Activated T-cell treated with anti-CD3 and anti-CD28 coated beads, Interleukin-2, amount 50 U/mL, for 4 hours (primary cell): Measurements from ENCODE around the gene PLIN4. TPM values are rescaled to one million over a fixed set of nuclear protein-coding genes. Genes with fewer than 3 reads are reported as not detected.
A peak's percentile ranks its signal among the peaks of the same experiment; 100 is the strongest.

Experiments used
- ATAC-seq, 2 donors: fragments of 200-7000 bp; cut with Tn5 transposase; one replicate each; pipeline ENCODE4 v1.10.0; 2021
- DNase-seq: peaks from one replicate; pipeline ENCODE4 v3.0.0-alpha.2; 2020
- H3K27me3 Mint-ChIP-seq: one replicate; pipeline ENCODE4 v1.8.0; 2021; ENCODE audit warnings: low read depth, mixed read lengths
- H3K36me3 Mint-ChIP-seq: one replicate; pipeline ENCODE4 v1.8.0; 2022; ENCODE audit warnings: mixed read lengths; ENCODE audit not compliant: insufficient read depth
- H3K4me1 Mint-ChIP-seq: one replicate; pipeline ENCODE4 v1.8.0; 2021; ENCODE audit warnings: low read depth, mixed read lengths
- H3K4me3 Mint-ChIP-seq: one replicate; pipeline ENCODE4 v1.8.0; 2021; ENCODE audit warnings: mild to moderate bottlenecking, moderate library complexity, mixed read lengths
- H3K9me3 Mint-ChIP-seq: one replicate; pipeline ENCODE4 v1.8.0; 2021; ENCODE audit warnings: mixed read lengths
- total RNA-seq, 3 donors: library from RNA; stranded (reverse); gene quantifications; one replicate each; pipeline ENCODE4 v1.2.1, GENCODE V29; 2021

The PLIN4 gene
- total RNA-seq, 3 donors from 2014 or later = 0.03 TPM; not detected in 2

GRCh38 chr19:4524808-4525562 lies 6.7 kb upstream of the PLIN4 start:
- Mint-ChIP-seq H3K36me3 (no peaks in the 10 kb centered on the region), H3K4me1 (no peaks in the 10 kb centered on the region), H3K27me3 (peaks cover 8% of the 10 kb centered on the region), H3K4me3 (no peak overlapping the region), H3K9me3 (no peaks in the 10 kb centered on the region)
- ATAC-seq (peak; percentile 80 to 83), DNase-seq (peak; percentile 60)

GRCh38 chr19:4523306-4524110 lies 5.2 kb upstream of the PLIN4 start:
- no peaks in the 10 kb centered on the region for H3K9me3 Mint-ChIP-seq
- DNase-seq = no peak
- peaks cover 11% of the 10 kb centered on the region for H3K27me3 Mint-ChIP-seq
- H3K4me1 Mint-ChIP-seq = no peaks in the 10 kb centered on the region
- no peak for ATAC-seq
- H3K36me3 Mint-ChIP-seq = no peaks in the 10 kb centered on the region
- H3K4me3 Mint-ChIP-seq = no peak overlapping the region

- H3K36me3 Mint-ChIP-seq = no peaks in the 10 kb centered on the region
- no peaks in the 10 kb centered on the region for H3K4me1 Mint-ChIP-seq
- DNase-seq = no peak
- no peak overlapping the region for H3K4me3 Mint-ChIP-seq
- ATAC-seq = no peak
- no peaks in the 10 kb centered on the region for H3K9me3 Mint-ChIP-seq
- peaks cover 11% of the 10 kb centered on the region for H3K27me3 Mint-ChIP-seq
These were observed 4.2 kb upstream of the PLIN4 start for GRCh38 chr19:4522291-4523002.

GRCh38 chr19:4521888-4522242 lies 3.6 kb upstream of the PLIN4 start:
- no peaks in the 10 kb centered on the region for H3K4me1 Mint-ChIP-seq

GRCh38 chr19:4521170-4521887 lies 3.0 kb upstream of the PLIN4 start:
- H3K27me3 Mint-ChIP-seq = peaks cover 11% of the 10 kb centered on the region
- DNase-seq = no peak
- no peaks in the 10 kb centered on the region for H3K4me1 Mint-ChIP-seq
- ATAC-seq = no peak
- H3K4me3 Mint-ChIP-seq = no peak overlapping the region
- no peaks in the 10 kb centered on the region for H3K36me3 Mint-ChIP-seq
- no peaks in the 10 kb centered on the region for H3K9me3 Mint-ChIP-seq

More at GRCh38 chr19:4521888-4522242, 3.6 kb upstream of the PLIN4 start:
- H3K36me3 Mint-ChIP-seq = no peaks in the 10 kb centered on the region
- ATAC-seq (no peak), DNase-seq (no peak)
- H3K4me3 Mint-ChIP-seq = no peak overlapping the region
- peaks cover 11% of the 10 kb centered on the region for H3K27me3 Mint-ChIP-seq
- H3K9me3 Mint-ChIP-seq = no peaks in the 10 kb centered on the region

- peaks cover 13% of the 10 kb centered on the region for H3K27me3 Mint-ChIP-seq
- ATAC-seq (no peak), DNase-seq (no peak)
- H3K4me1 Mint-ChIP-seq = no peaks in the 10 kb centered on the region
- no peak overlapping the region for H3K4me3 Mint-ChIP-seq
- no peaks in the 10 kb centered on the region for H3K9me3 Mint-ChIP-seq
- H3K36me3 Mint-ChIP-seq = no peaks in the 10 kb centered on the region
These were observed 1.4 kb upstream of the PLIN4 start for GRCh38 chr19:4519521-4520277.

GRCh38 chr19:4519172-4519496 lies 848 bp upstream of the PLIN4 start:
- Mint-ChIP-seq H3K4me1 (no peaks in the 10 kb centered on the region), H3K27me3 (peaks cover 13% of the 10 kb centered on the region), H3K4me3 (no peak overlapping the region), H3K36me3 (no peaks in the 10 kb centered on the region), H3K9me3 (no peaks in the 10 kb centered on the region)
- ATAC-seq (no peak), DNase-seq (no peak)

GRCh38 chr19:4517451-4518057 lies 732 bp downstream of the PLIN4 start:
- H3K4me1 Mint-ChIP-seq = no peaks in the 10 kb centered on the region
- ATAC-seq (no peak), DNase-seq (no peak)

GRCh38 chr19:4516939-4517300 lies 1.4 kb downstream of the PLIN4 start:
- peaks cover 13% of the 10 kb centered on the region for H3K27me3 Mint-ChIP-seq
- no peaks in the 10 kb centered on the region for H3K36me3 Mint-ChIP-seq
- DNase-seq (no peak), ATAC-seq (no peak)
- H3K4me3 Mint-ChIP-seq = no peak overlapping the region
- H3K9me3 Mint-ChIP-seq = no peaks in the 10 kb centered on the region
- no peaks in the 10 kb centered on the region for H3K4me1 Mint-ChIP-seq

More at GRCh38 chr19:4517451-4518057, 732 bp downstream of the PLIN4 start:
- H3K27me3 Mint-ChIP-seq = peaks cover 13% of the 10 kb centered on the region
- no peaks in the 10 kb centered on the region for H3K9me3 Mint-ChIP-seq
- no peaks in the 10 kb centered on the region for H3K36me3 Mint-ChIP-seq
- H3K4me3 Mint-ChIP-seq = no peak overlapping the region

- Mint-ChIP-seq H3K9me3 (no peaks in the 10 kb centered on the region), H3K27me3 (peaks cover 8% of the 10 kb centered on the region), H3K4me3 (no peak overlapping the region), H3K4me1 (no peaks in the 10 kb centered on the region), H3K36me3 (no peaks in the 10 kb centered on the region)
- ATAC-seq = no peak
- DNase-seq = no peak
These were observed 1.9 kb downstream of the PLIN4 start for GRCh38 chr19:4516199-4516938.

- no peaks in the 10 kb centered on the region for H3K9me3 Mint-ChIP-seq
- no peaks in the 10 kb centered on the region for H3K4me1 Mint-ChIP-seq
- no peak for DNase-seq
- H3K36me3 Mint-ChIP-seq = no peaks in the 10 kb centered on the region
- H3K27me3 Mint-ChIP-seq = peaks cover 5% of the 10 kb centered on the region
- no peak overlapping the region for H3K4me3 Mint-ChIP-seq
- no peak for ATAC-seq
These were observed 2.6 kb downstream of the PLIN4 start for GRCh38 chr19:4515732-4516131.

- H3K4me3 Mint-ChIP-seq = no peak overlapping the region
These were observed 5.0 kb downstream of the PLIN4 start for GRCh38 chr19:4513248-4513647.

GRCh38 chr19:4512070-4512469 lies 6.2 kb downstream of the PLIN4 start:
- DNase-seq = no peak
- Mint-ChIP-seq H3K4me1 (no peaks in the 10 kb centered on the region), H3K27me3 (peaks cover 2% of the 10 kb centered on the region), H3K4me3 (no peak overlapping the region), H3K36me3 (no peaks in the 10 kb centered on the region), H3K9me3 (no peaks in the 10 kb centered on the region)
- no peak for ATAC-seq

More at GRCh38 chr19:4513248-4513647, 5.0 kb downstream of the PLIN4 start:
- Mint-ChIP-seq H3K27me3 (peaks cover 2% of the 10 kb centered on the region), H3K36me3 (no peaks in the 10 kb centered on the region), H3K9me3 (no peaks in the 10 kb centered on the region), H3K4me1 (no peaks in the 10 kb centered on the region)
- ATAC-seq = no peak
- no peak for DNase-seq
